K562 (cell line): ENCODE data around the gene NR5A2. TPM values are rescaled to one million over a fixed set of nuclear protein-coding genes. Genes with fewer than 3 reads are reported as not detected.

ENCODE experiments used
- ATAC-seq: fragments of 200-7000 bp; cut with Tn5 transposase; 3 replicates; pipeline ENCODE4 v1.9.1; 2020; ENCODE audit warnings: moderate library complexity
- BruUV-seq: library from RNA; stranded (reverse); fragments of 400-500 nt; replicated peaks from 2 replicates; lab custom pipeline; 2021; lab: Mats Ljungman, UMichigan
- CTCF ChIA-PET: fragments of 300-600 bp; formaldehyde crosslinking; extraction: SDS; loops from one replicate; lab custom pipeline; 2021; ENCODE audit warnings: low intra/inter-chr PET ratio; lab: Yijun Ruan, JAX
- POLR2A ChIA-PET: fragments of 300-600, 350-650 bp; sonication (Branson Sonifier 250); formaldehyde crosslinking; extraction: SDS; loops from one replicate; lab custom pipeline; 2021; ENCODE audit warnings: antibody characterized with exemption, inconsistent platforms; lab: Yijun Ruan, JAX
- DNase-seq, 4 experiments: peaks; one replicate each; pipeline versions ENCODE4 v3.0.0 to v3.0.0-alpha.2; 2011 to 2018; ENCODE audit warnings: low spot score in 3 of 4, mixed read lengths in 3 of 4; ENCODE audit errors: extremely low read depth in 1 of 4
- FAIRE-seq: peaks from 2 replicates; lab custom pipeline; 2011; peaks lifted over from hg19 to GRCh38; lab: Jason Lieb, UNC
- H2AFZ ChIP-seq: 2 replicates; pipeline ENCODE4 v1.6.0; 2011; ENCODE audit warnings: low read depth, low read length, control low read depth, inconsistent platforms
- H3K27ac ChIP-seq: fragments of 200-600 bp; 3 replicates; pipeline ENCODE4 v1.8.0; 2011; ENCODE audit warnings: low read depth, mild to moderate bottlenecking, control low read depth, inconsistent platforms, low read length, moderate library complexity, mixed read lengths; ENCODE audit errors: extremely low read depth
- H3K27me3 ChIP-seq, 2 experiments: fragments of 300-600 bp in 1 of 2; 2 replicates in 1 of 2; 3 replicates in 1 of 2; pipeline versions ENCODE4 v1.6.0 to v1.8.0; 2011; ENCODE audit warnings: inconsistent platforms in 2 of 2, low read length in 2 of 2, mild to moderate bottlenecking in 1 of 2, mixed read lengths in 1 of 2, moderate library complexity in 1 of 2; ENCODE audit not compliant: control insufficient read depth in 2 of 2, insufficient read depth in 2 of 2
- H3K36me3 ChIP-seq: fragments of 300-600 bp; 3 replicates; pipeline ENCODE4 v1.8.0; 2011; ENCODE audit warnings: mild to moderate bottlenecking, low read length, inconsistent platforms; ENCODE audit not compliant: control insufficient read depth, insufficient read depth
- H3K4me1 ChIP-seq, 2 experiments: fragments of 200-600 bp in 1 of 2; replicated peaks in 1 of 2; 2 replicates in 1 of 2; 3 replicates in 1 of 2; pipeline versions ENCODE4 v1.5.1 to v1.8.0; 2011; ENCODE audit warnings: inconsistent platforms in 2 of 2, low read length in 2 of 2, mild to moderate bottlenecking in 1 of 2, mixed read lengths in 1 of 2, moderate library complexity in 1 of 2; ENCODE audit not compliant: control insufficient read depth in 2 of 2, insufficient read depth in 2 of 2
- H3K4me2 ChIP-seq: 2 replicates; pipeline ENCODE4 v1.6.1; 2011; ENCODE audit warnings: low read length, control low read depth, inconsistent platforms, mixed read lengths; ENCODE audit not compliant: insufficient read depth
- H3K4me3 ChIP-seq: fragments of 200-600 bp; sonication (generic), shearing (Covaris generic); 2 replicates; pipeline ENCODE4 v1.5.1; 2016; ENCODE audit warnings: control low read depth, inconsistent platforms
- H3K79me2 ChIP-seq: fragments of 200-600 bp; 3 replicates; pipeline ENCODE4 v1.8.0; 2011; ENCODE audit warnings: low read length, inconsistent platforms; ENCODE audit not compliant: control insufficient read depth, insufficient read depth
- H3K9ac ChIP-seq, 2 experiments: 2 replicates each; pipeline versions ENCODE4 v1.6.0 to v1.6.1; 2011; ENCODE audit warnings: low read depth in 2 of 2, low read length in 2 of 2, control low read depth in 1 of 2, inconsistent platforms in 1 of 2, mild to moderate bottlenecking in 1 of 2, mixed read lengths in 1 of 2; ENCODE audit not compliant: insufficient read depth in 1 of 2
- H3K9me1 ChIP-seq: one replicate; pipeline ENCODE4 v1.6.0; 2011; ENCODE audit warnings: inconsistent platforms, mild to moderate bottlenecking, low read length, moderate library complexity; ENCODE audit not compliant: control insufficient read depth, insufficient read depth
- H3K9me3 ChIP-seq: replicated peaks from 2 replicates; pipeline ENCODE4 v1.5.1; 2011; ENCODE audit warnings: low read depth, low read length, inconsistent platforms; ENCODE audit not compliant: control insufficient read depth, insufficient read depth
- H4K20me1 ChIP-seq: replicated peaks from 2 replicates; pipeline ENCODE4 v1.6.1; 2011; ENCODE audit warnings: low read length, inconsistent platforms, mixed read lengths; ENCODE audit not compliant: control insufficient read depth, insufficient read depth
- COPS2 ChIP-seq: fragments of 450-650 bp; conservative IDR thresholded peaks from 2 replicates; pipeline ENCODE4 v1.6.1; 2016; ENCODE audit warnings: mild to moderate bottlenecking, moderate library complexity
- CXXC5 ChIP-seq: fragments of 250-450 bp; sonication (Bioruptor Pico); IDR thresholded peaks from 2 replicates; pipeline ENCODE4 v1.8.0; 2022; ENCODE audit warnings: inconsistent platforms, mild to moderate bottlenecking, moderate library complexity
- MYNN ChIP-seq, 2 experiments: sonication (generic); formaldehyde crosslinking in 1 of 2; IDR thresholded peaks; 2 replicates each; pipeline versions ENCODE4 v1.5.0 to v1.6.1; 2016 to 2020; ENCODE audit warnings: antibody characterized with exemption in 1 of 2, missing genetic modification reagents in 1 of 2
- NCOA1 ChIP-seq: fragments of 450-650 bp; IDR thresholded peaks from 2 replicates; pipeline ENCODE4 v1.6.1; 2016; ENCODE audit warnings: low read depth
- POLR2A ChIP-seq: fragments of 450-650 bp; conservative IDR thresholded peaks from 2 replicates; pipeline ENCODE4 v1.6.1; 2016
- POLR2B ChIP-seq: fragments of 450-650 bp; IDR thresholded peaks from 2 replicates; pipeline ENCODE4 v1.6.1; 2018; ENCODE audit warnings: low read depth; ENCODE audit not compliant: partially characterized antibody
- ZNF184 ChIP-seq: sonication (generic); formaldehyde crosslinking; IDR thresholded peaks from 2 replicates; pipeline ENCODE4 v1.5.0; 2020; ENCODE audit warnings: missing genetic modification reagents
- WGBS: fragments of 100-300 bp; shearing (Covaris generic); methylation state at CpG from one replicate; pipeline ENCODE4 v1.1.6; 2016; ENCODE audit warnings: low coverage, mixed read lengths; ENCODE audit not compliant: insufficient coverage; ENCODE audit errors: missing lambda C conversion rate; 5-methylcytosine and 5-hydroxymethylcytosine counted together
- in situ Hi-C: fragments of 300-500 bp; cut with MboI; formaldehyde crosslinking; loops from 4 replicates; pipeline ENCODE4 v1.15.0; 2018; ENCODE audit warnings: inconsistent platforms, mixed read lengths
- intact Hi-C: fragments of 100-400 bp; cut with micrococcal nuclease; formaldehyde crosslinking; loops from 2 replicates; pipeline ENCODE4 v1.14.2; 2022
- polyA plus RNA-seq, 8 experiments: library from polyadenylated mRNA; depleted of rRNA in 4 of 8; stranded (reverse) in 5 of 8; unstranded in 3 of 8; fragments of >200 nt; fragmentation: Nextera tagmentation in 2 of 8; fragmentation: Illumina TruSeq in 1 of 8; extraction: Ambion mirVana in 2 of 8; extraction: Trizol in 1 of 8; gene quantifications; 2 replicates each; pipeline versions ENCODE4 v1.2.1 to v1.2.3, GENCODE V29; 2011 to 2014; ENCODE audit warnings: inconsistent platforms in 1 of 8, missing spikeins in 1 of 8
- total RNA-seq, 7 experiments: library from RNA; depleted of rRNA in 6 of 7; stranded (reverse); fragments of >200 nt in 6 of 7; fragmentation: Illumina TruSeq in 2 of 7; extraction: Trizol in 2 of 7; gene quantifications; 2 replicates each; pipeline versions ENCODE4 v1.2.1 to v1.2.3, GENCODE V29; 2011 to 2021; ENCODE audit warnings: low replicate concordance in 1 of 7

NR5A2 gene
- total and polyA plus RNA-seq, 9 of the 15 experiments (the other 6 are each of a cell fraction or from before 2014, with no cell fraction given) = 0.13 to 0.40 (median 0.29) TPM

GRCh38 chr1:199995096-199995685, 32.3 kb upstream of the NR5A2 start (continued):
- no peak for TF ChIP-seq POLR2B
- no peak for TF ChIP-seq POLR2A
- no peak for TF ChIP-seq MYNN (IDR thresholded peaks at IDR 0.05)
- no peak for TF ChIP-seq MYNN (CRISPR knock-in tag; IDR thresholded peaks at IDR 0.05)
- no peak for TF ChIP-seq ZNF184 (CRISPR knock-in tag)

GRCh38 chr1:200005165-200005564, 22.3 kb upstream of the NR5A2 start:
- Histone ChIP-seq H3K4me1 (no peaks in the 10 kb centered on the region), H3K4me3 (no peak overlapping the region), H3K9me3 (no peaks in the 10 kb centered on the region), H3K9me1 (no peaks in the 10 kb centered on the region), H3K9ac (no peak overlapping the region), H3K27me3 (peaks cover 0 to 3% of the 10 kb centered on the region in 2 experiments; a peak in 2 of 5 replicates), H3K27ac (no peak overlapping the region), H3K36me3 (no peaks in the 10 kb centered on the region), H3K79me2 (no peaks in the 10 kb centered on the region), H3K4me2 (no peak overlapping the region), H2AFZ (no peak overlapping the region), H4K20me1 (no peaks in the 10 kb centered on the region)
- no peak for DNase-seq
- BruUV-seq = no TSS peak
- ChIA-PET POLR2A (no interaction called here), CTCF (no interaction called here)
- intact Hi-C loops = no loop called here
- WGBS = 0% methylated on average over 6 of the region's 6 CpGs
- in situ Hi-C loops = no loop called here
- TF ChIP-seq NCOA1 (no peak), COPS2 (no peak), CXXC5 (CRISPR knock-in tag) (no peak)
- FAIRE-seq = no peak
- ATAC-seq = no peak
